ENCODE data around the gene CLASP2.
"Not testable (repeated sequence)": the region's sequence is repeated elsewhere in the genome, so short reads cannot be mapped to it uniquely, and the experiment has no call there.

CLASP2 gene

GRCh38 chr3:33717866-33718594, at the start of gene CLASP2:
Gene CLASP2 (minus strand): TSS chr3:33718254. CDS start chr3:33718002, 252 bp downstream.
- DNase-seq (ENCODE audit: low spot score) = peak; percentile 85

- DNase-seq (ENCODE audit: low spot score) = no peak
Measured at GRCh38 chr3:33758864-33759263, 40.8 kb upstream of the CLASP2 start.

GRCh38 chr3:33758281-33758680, 40.2 kb upstream of the CLASP2 start:
- DNase-seq (ENCODE audit: low spot score) = no peak

GRCh38 chr3:33754391-33754790, 36.3 kb upstream of the CLASP2 start:
- DNase-seq (ENCODE audit: low spot score) = not testable (repeated sequence)

- DNase-seq (ENCODE audit: low spot score) = no peak
Measured at GRCh38 chr3:33751336-33751735, 33.3 kb upstream of the CLASP2 start.

GRCh38 chr3:33750211-33750548, 32.1 kb upstream of the CLASP2 start:
- DNase-seq (ENCODE audit: low spot score) = no peak

GRCh38 chr3:33749546-33750210, 31.6 kb upstream of the CLASP2 start:
- no peak for DNase-seq (ENCODE audit: low spot score)

- DNase-seq (ENCODE audit: low spot score) = no peak
Measured at GRCh38 chr3:33746416-33747116, 28.5 kb upstream of the CLASP2 start.

GRCh38 chr3:33737146-33737545, 19.1 kb upstream of the CLASP2 start:
- DNase-seq (ENCODE audit: low spot score) = no peak

- DNase-seq (ENCODE audit: low spot score) = no peak
Measured at GRCh38 chr3:33732394-33732793, 14.3 kb upstream of the CLASP2 start.

GRCh38 chr3:33729993-33730392, 11.9 kb upstream of the CLASP2 start:
- no peak for DNase-seq (ENCODE audit: low spot score)

- no peak for DNase-seq (ENCODE audit: low spot score)
Measured at GRCh38 chr3:33724256-33724655, 6.2 kb upstream of the CLASP2 start.

GRCh38 chr3:33722626-33723370, 4.7 kb upstream of the CLASP2 start:
- no peak for DNase-seq (ENCODE audit: low spot score)

GRCh38 chr3:33722191-33722590, 4.1 kb upstream of the CLASP2 start:
- no peak for DNase-seq (ENCODE audit: low spot score)

- no peak for DNase-seq (ENCODE audit: low spot score)
Measured at GRCh38 chr3:33718595-33718907, 497 bp upstream of the CLASP2 start.

- DNase-seq (ENCODE audit: low spot score) = no peak
Measured at GRCh38 chr3:33717616-33717865, 513 bp downstream of the CLASP2 start.

GRCh38 chr3:33716227-33716626, 1.8 kb downstream of the CLASP2 start:
- DNase-seq (ENCODE audit: low spot score) = no peak

- DNase-seq (ENCODE audit: low spot score) = no peak
Measured at GRCh38 chr3:33711100-33711499, 7.0 kb downstream of the CLASP2 start.

GRCh38 chr3:33706056-33706455, 12.0 kb downstream of the CLASP2 start:
- no peak for DNase-seq (ENCODE audit: low spot score)

GRCh38 chr3:33704891-33705290, 13.2 kb downstream of the CLASP2 start:
- DNase-seq (ENCODE audit: low spot score) = no peak

GRCh38 chr3:33699275-33699674, 18.8 kb downstream of the CLASP2 start:
- DNase-seq (ENCODE audit: low spot score) = no peak

GRCh38 chr3:33694944-33695343, 23.1 kb downstream of the CLASP2 start:
- DNase-seq (ENCODE audit: low spot score) = no peak

- DNase-seq (ENCODE audit: low spot score) = no peak
Measured at GRCh38 chr3:33690341-33690740, 27.7 kb downstream of the CLASP2 start.

All from cerebellar cortex (tissue), 1 donor.